GM18526 (cell line): ENCODE data around the gene EIPR1.

Experiments
- POLR2A ChIP-seq: IDR thresholded peaks from 3 replicates; pipeline ENCODE4 v1.6.1; 2011; ENCODE audit not compliant: insufficient read length; ENCODE audit errors: extremely low read depth

EIPR1 gene

GRCh38 chr2:3204031-3204821, 173.4 kb downstream of the EIPR1 start:
- TF ChIP-seq POLR2A: no peak

DNA sequence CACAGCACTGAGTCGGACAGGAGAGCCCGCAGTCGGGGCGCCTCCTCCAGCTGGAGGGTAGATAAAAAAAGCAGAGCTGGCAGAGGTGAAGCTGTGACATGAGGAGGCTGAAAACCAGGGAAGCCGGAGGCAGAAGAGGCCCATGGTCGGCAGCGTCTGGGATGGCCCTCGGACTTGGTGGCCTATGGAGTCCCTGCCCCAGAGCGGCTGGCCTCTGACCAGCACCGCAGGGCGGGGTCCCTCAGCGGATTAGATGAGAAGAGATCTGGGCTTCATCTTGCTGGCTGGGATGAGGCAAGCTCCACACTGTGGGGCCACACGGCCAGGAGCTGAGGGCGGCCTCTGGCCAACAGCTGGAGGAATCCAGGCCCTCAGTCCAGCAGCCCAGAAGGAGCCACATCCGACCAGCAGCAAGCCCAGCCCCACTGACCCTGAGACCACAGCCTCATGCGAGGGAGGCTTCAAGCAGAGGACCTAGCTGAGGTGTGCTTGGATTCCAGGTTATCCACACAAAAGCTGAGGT, 174.1 kb downstream of the EIPR1 start:
- no peak for TF ChIP-seq POLR2A

GRCh38 chr2:3202926-3203325, 174.7 kb downstream of the EIPR1 start:
- TF ChIP-seq POLR2A: no peak

DNA sequence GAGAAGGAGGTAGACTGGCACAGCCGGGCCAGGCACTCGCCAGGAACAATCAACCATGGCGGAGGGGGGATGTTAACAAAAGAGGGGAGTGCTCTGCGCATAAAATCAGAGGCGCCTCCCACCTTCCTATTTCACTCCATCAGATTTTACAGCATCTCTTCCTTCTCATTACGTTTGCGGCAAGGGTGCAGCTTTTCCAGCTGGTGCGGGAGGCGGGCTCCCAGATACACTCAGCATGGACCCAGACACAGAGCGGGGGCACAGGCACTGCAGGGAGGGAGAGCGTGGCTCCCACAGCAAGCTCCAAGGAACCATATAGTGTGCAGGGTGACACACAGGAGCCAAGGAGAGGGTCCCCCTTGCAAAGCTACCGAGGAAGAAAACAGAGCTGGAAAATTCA, 176.3 kb downstream of the EIPR1 start:
- TF ChIP-seq POLR2A: no peak

- TF ChIP-seq POLR2A: no peak
These were observed 177.1 kb downstream of the EIPR1 start for GRCh38 chr2:3200420-3200939.

- no peak for TF ChIP-seq POLR2A
These were observed 177.8 kb downstream of the EIPR1 start for GRCh38 chr2:3199627-3200345.

DNA sequence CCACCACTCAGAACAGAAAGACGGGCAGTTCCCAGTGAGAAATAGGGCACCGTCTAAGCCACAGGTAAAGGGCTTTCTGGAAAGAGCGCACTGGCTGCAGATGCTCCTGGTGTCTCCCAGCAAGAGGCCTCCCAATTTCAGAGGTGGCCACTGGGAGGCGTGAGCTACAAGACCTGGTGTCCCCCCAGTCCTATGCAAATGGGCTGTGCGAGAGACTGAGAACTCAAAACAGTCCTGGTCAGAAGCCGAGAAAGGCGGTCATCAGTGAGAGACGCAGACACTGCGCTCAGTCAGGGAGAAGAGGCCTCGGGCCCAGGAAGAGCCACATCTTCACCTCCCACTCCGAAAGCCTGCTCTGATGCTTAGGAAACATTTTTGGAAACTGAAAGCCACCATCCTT, 179.5 kb downstream of the EIPR1 start:
- no peak for TF ChIP-seq POLR2A

GRCh38 chr2:3197308-3197707, 180.3 kb downstream of the EIPR1 start:
- TF ChIP-seq POLR2A: no peak

GRCh38 chr2:3196716-3197115, 180.9 kb downstream of the EIPR1 start:
- no peak for TF ChIP-seq POLR2A

DNA sequence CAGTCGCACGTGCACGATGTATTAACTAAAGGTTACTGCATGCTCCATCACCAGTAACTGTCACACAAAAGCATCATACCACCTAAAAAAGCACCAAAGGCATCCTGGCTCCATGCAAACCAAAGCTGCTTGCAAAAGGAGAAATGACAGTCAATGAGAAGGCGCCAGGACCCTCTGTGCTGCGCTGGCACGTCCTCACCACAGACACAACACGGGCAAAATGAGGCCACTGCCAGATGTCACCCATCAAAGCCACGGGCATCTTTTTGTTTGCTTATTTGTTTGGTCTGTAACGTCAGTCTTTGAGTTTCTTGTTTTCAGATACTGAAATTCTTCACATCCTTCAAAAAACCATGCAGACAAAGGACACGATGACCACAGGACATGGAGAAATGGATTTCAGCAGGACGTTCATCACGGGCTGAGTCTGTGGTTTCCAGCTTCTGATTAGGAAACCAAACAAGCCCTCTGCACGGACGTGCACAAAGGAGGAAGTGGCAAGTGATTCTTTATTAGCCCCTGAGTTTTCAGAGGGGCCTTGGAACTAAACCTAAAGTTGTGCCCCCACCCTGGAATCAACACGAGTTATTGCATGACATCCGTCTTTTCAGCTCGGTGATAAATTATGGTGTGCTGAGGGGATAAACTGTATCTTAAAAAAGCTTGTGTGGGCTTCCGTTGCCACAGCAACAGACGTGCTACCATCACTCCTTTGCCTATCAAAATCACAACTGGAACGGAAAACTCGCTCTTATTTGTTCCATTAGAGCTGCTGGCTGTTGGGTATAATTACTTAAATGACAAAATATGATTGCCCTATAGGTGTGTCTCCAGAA, 181.8 kb downstream of the EIPR1 start:
- TF ChIP-seq POLR2A: no peak

DNA sequence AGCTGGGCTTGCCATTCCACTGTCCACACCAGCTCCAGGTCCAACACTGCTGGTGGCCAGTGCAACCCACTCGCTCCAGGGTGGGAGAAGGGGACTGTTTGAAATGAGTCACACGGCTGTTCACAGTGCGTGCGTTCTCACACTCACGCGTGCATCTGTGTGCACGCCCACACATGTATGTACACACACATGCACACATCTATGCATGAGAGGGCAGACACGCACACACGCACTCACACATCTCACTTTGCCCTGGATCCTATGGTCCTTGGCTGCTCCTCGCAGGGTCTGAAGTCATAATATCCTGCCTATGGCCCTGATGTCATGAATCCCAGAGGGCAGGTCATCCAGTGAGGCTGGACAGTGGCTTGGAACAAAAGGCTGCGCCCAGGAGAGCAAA, 182.8 kb downstream of the EIPR1 start:
- TF ChIP-seq POLR2A: no peak

DNA sequence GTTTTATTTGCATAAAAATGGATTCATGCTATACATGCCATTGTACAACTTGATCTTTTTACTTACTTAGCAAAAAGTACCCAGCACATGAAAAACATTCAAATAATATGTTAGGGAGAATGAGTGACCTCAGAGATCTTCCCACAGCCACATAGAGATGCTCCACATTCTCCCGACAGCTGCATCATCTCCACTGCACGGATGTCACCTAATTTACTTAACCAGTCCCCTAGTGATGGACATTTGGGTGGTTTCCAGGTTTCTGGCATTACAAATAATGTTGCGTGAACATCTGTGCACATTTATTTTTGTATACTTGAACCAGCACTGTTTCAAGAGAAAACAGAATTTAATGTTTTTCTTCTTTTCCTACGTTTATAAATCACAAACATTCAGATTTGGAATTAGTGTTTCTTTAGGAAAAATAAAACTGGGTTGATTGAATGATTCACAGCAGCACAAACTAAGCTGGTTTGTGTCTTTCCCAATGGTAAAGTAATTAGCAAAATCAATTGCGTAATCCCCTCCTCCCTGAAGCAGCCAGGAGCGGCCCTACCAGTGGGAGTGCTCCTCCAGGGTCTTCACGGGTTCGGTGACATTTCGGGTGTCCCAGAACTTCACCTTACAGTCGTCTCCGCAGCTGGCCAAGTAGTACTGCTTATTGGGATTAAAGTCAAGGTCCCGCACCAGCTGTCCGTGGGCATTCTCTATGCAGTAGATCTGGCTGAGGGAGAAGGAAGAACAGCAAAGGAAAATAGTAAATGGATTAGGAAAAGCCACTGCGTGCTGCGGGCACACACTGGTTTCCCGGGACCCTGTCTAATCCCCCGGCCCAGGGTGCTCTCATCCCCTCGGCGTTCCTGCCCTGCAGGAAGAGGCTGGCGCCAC, 183.9 kb downstream of the EIPR1 start:
- no peak for TF ChIP-seq POLR2A

GRCh38 chr2:3192920-3193319, 184.7 kb downstream of the EIPR1 start:
- TF ChIP-seq POLR2A: no peak

DNA sequence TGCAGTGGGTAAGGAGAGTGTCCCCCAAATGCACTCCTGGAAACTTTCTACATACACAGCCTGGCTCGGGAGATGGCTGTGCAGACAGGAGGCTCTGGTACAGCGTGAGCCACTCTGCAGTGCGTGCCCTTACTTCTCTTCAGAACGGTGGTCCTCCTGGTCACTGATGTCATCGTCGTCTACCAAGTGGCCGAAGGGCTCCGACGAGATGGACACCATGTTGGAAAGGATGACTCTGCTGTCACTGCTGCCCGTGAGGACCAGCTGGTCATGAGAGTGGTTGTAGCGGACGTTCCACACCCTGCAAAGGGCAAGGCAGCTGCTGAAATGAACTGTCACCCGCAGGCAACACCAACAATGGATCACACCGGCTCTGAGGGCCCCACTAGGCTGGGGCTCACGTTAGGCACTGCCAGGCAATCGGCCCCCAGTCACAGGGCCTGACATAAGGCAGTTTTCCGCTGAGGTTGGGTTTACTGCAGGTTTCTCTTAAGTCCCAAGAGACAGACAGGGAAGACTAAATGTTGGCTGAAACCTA, 185.3 kb downstream of the EIPR1 start:
- TF ChIP-seq POLR2A: no peak
